MM.1S (cell line): ENCODE results near the gene PPIG.
"Not testable (repeated sequence)": the region's sequence is repeated elsewhere in the genome, so short reads cannot be mapped to it uniquely, and the experiment has no call there.

Experiments
- DNase-seq: peaks from one replicate; pipeline ENCODE4 v3.0.0-alpha.2; 2015
- H2AFZ ChIP-seq: fragments of 300-600 bp; sonication (generic); 2 replicates; pipeline ENCODE4 v1.6.0; 2016; ENCODE audit warnings: antibody characterized with exemption, low read length
- H3F3A ChIP-seq: fragments of 300-600 bp; sonication (generic); 2 replicates; pipeline ENCODE4 v1.6.1; 2016; ENCODE audit warnings: mild to moderate bottlenecking, antibody characterized with exemption, low read length, moderate library complexity, mixed read lengths; ENCODE audit not compliant: insufficient read depth
- H3K27ac ChIP-seq: fragments of 300-600 bp; sonication (generic); 2 replicates; pipeline ENCODE4 v1.5.1; 2016; ENCODE audit warnings: mild to moderate bottlenecking, low read length
- H3K27me3 ChIP-seq: fragments of 300-600 bp; sonication (generic); replicated peaks from 2 replicates; pipeline ENCODE4 v1.6.0; 2016; ENCODE audit warnings: low read length; ENCODE audit not compliant: insufficient read depth
- H3K36me3 ChIP-seq: fragments of 300-600 bp; sonication (generic); replicated peaks from 2 replicates; pipeline ENCODE4 v1.6.1; 2016; ENCODE audit warnings: mild to moderate bottlenecking, low read length, mixed read lengths; ENCODE audit not compliant: insufficient read depth
- H3K4me1 ChIP-seq: fragments of 300-600 bp; sonication (generic); 2 replicates; pipeline ENCODE4 v1.6.1; 2016; ENCODE audit warnings: low read length, mixed read lengths
- H3K4me2 ChIP-seq: fragments of 300-600 bp; sonication (generic); 2 replicates; pipeline ENCODE4 v1.6.0; 2016; ENCODE audit warnings: low read depth, low read length
- H3K4me3 ChIP-seq: fragments of 300-600 bp; sonication (generic); 2 replicates; pipeline ENCODE4 v1.5.1; 2016; ENCODE audit warnings: low read length, mixed read lengths
- H3K79me2 ChIP-seq: fragments of 300-600 bp; sonication (generic); 2 replicates; pipeline ENCODE4 v1.6.1; 2016; ENCODE audit warnings: mixed run types, low read length, mixed read lengths
- H3K9ac ChIP-seq: fragments of 300-600 bp; sonication (generic); 2 replicates; pipeline ENCODE4 v1.6.1; 2016; ENCODE audit warnings: low read length, mixed read lengths
- H3K9me2 ChIP-seq: fragments of 300-600 bp; sonication (generic); replicated peaks from 2 replicates; pipeline ENCODE4 v1.6.1; 2016; ENCODE audit warnings: mild to moderate bottlenecking, low read length, mixed read lengths; ENCODE audit not compliant: insufficient read depth
- H3K9me3 ChIP-seq: fragments of 300-600 bp; sonication (generic); replicated peaks from 2 replicates; pipeline ENCODE4 v1.6.1; 2016; ENCODE audit warnings: mild to moderate bottlenecking, low read length, mixed read lengths; ENCODE audit not compliant: insufficient read depth
- H4K20me1 ChIP-seq: fragments of 300-600 bp; sonication (generic); 2 replicates; pipeline ENCODE4 v1.6.1; 2016; ENCODE audit warnings: mild to moderate bottlenecking, low read length, moderate library complexity, mixed read lengths; ENCODE audit not compliant: insufficient read depth
- CTCF ChIP-seq: fragments of 300-600 bp; sonication (generic); IDR thresholded peaks from 2 replicates; pipeline ENCODE4 v1.5.1; 2016; ENCODE audit warnings: antibody characterized with exemption, low read length, mixed read lengths
- EZH2 ChIP-seq: fragments of 300-600 bp; sonication (generic); optimal IDR thresholded peaks from 2 replicates; pipeline ENCODE3; 2017; ENCODE audit warnings: low read depth, mild to moderate bottlenecking, antibody characterized with exemption, low read length, mixed read lengths
- EZH2phosphoT487 ChIP-seq: fragments of 300-600 bp; sonication (generic); IDR thresholded peaks from 2 replicates; pipeline ENCODE4 v1.6.1; 2018; ENCODE audit warnings: antibody characterized with exemption, low read length

The PPIG gene

DNA sequence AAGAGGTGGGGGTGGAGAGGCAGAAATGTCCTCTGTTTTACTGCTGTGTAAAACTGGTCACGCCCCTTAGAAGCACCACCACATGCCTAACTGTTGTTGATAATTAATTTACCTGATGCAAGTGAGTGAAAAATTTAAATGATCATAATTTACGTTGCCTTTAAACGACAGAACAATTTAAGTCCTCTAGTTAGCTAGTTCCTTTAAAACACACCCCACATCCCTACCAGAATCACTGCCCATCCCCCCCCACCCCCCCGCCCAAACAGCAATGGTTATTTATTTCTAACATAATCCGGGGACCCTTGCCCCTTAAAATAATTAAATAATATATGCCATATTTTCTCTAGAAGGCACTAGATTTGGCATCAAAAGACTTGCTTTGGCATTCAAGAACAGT is 633 bp upstream of the PPIG start:
- Histone ChIP-seq H3K4me1 (peaks cover 10% of the 10 kb centered on the region; the same call in 1 of the 2 replicates), H3K9me2 (no peaks in the 10 kb centered on the region), H3F3A (peaks cover 9% of the 10 kb centered on the region), H3K4me2 (no peak overlapping the region), H3K9me3 (no peaks in the 10 kb centered on the region), H2AFZ (peak overlapping the region; percentile 94), H4K20me1 (peaks cover 4% of the 10 kb centered on the region), H3K36me3 (no peaks in the 10 kb centered on the region), H3K9ac (no peak overlapping the region), H3K4me3 (no peak overlapping the region), H3K27ac (peak overlapping the region; percentile 96; the same call in 1 of the 2 replicates), H3K79me2 (peaks cover 42% of the 10 kb centered on the region), H3K27me3 (no peaks in the 10 kb centered on the region)
- no peak for DNase-seq
- TF ChIP-seq CTCF (no peak), EZH2 (no peak), EZH2phosphoT487 (no peak)

- Histone ChIP-seq H3K9ac (peak overlapping the region; percentile 94), H3K9me2 (no peaks in the 10 kb centered on the region), H3K27me3 (no peaks in the 10 kb centered on the region), H3K36me3 (no peaks in the 10 kb centered on the region), H4K20me1 (peaks cover 14% of the 10 kb centered on the region), H3K4me2 (peak overlapping the region; percentile 86), H3K27ac (peak overlapping the region; percentile 19; the same call in 1 of the 2 replicates), H2AFZ (no peak overlapping the region), H3K4me1 (peaks cover 10% of the 10 kb centered on the region; the same call in 1 of the 2 replicates), H3F3A (peaks cover 9% of the 10 kb centered on the region), H3K9me3 (no peaks in the 10 kb centered on the region), H3K4me3 (peak overlapping the region; percentile 98), H3K79me2 (peaks cover 64% of the 10 kb centered on the region)
- no peak for DNase-seq
- TF ChIP-seq EZH2 (no peak), CTCF (no peak), EZH2phosphoT487 (no peak)
These were observed 1.5 kb downstream of the PPIG start for GRCh38 chr2:169585673-169586072.

- H3K9ac ChIP-seq = no peak overlapping the region
- H3K27me3 ChIP-seq = no peaks in the 10 kb centered on the region
- H3K9me2 ChIP-seq = no peaks in the 10 kb centered on the region
- no peaks in the 10 kb centered on the region; the same call in 1 of the 2 replicates for H3F3A ChIP-seq
- DNase-seq = no peak
- peaks cover 10% of the 10 kb centered on the region; the same call in 1 of the 2 replicates for H3K4me1 ChIP-seq
- no peak overlapping the region for H3K27ac ChIP-seq
- H3K4me3 ChIP-seq = no peak overlapping the region
- TF ChIP-seq EZH2 (no peak), EZH2phosphoT487 (no peak), CTCF (no peak)
- H3K36me3 ChIP-seq = no peaks in the 10 kb centered on the region; the same call in 1 of the 2 replicates
- H2AFZ ChIP-seq = no peak overlapping the region
- H4K20me1 ChIP-seq = peaks cover 14% of the 10 kb centered on the region
- no peak overlapping the region for H3K4me2 ChIP-seq
- peaks cover 98% of the 10 kb centered on the region for H3K79me2 ChIP-seq
- H3K9me3 ChIP-seq = no peaks in the 10 kb centered on the region
These were observed 6.7 kb downstream of the PPIG start for GRCh38 chr2:169590804-169591203.

- H3K9me3 ChIP-seq, H3K9me2 ChIP-seq, H3K4me3 ChIP-seq, H2AFZ ChIP-seq, H3K9ac ChIP-seq, H3K27ac ChIP-seq, H3K27me3 ChIP-seq, H3K4me2 ChIP-seq, H3K4me1 ChIP-seq, DNase-seq, H3K36me3 ChIP-seq, H3F3A ChIP-seq: not testable (repeated sequence)
- Histone ChIP-seq H3K79me2 (peaks cover 97% of the 10 kb centered on the region), H4K20me1 (peaks cover 19% of the 10 kb centered on the region; the same call in 1 of the 2 replicates)
These were observed 12.4 kb downstream of the PPIG start for GRCh38 chr2:169596546-169596945.
